HG03066 (cell line): ENCODE data around the gene FMOD.

Source experiments
- ATAC-seq: cut with Tn5 transposase; IDR thresholded peaks from one replicate; pipeline ENCODE4 v1.9.1; 2021; ENCODE audit warnings: low read depth; ENCODE audit not compliant: unreplicated experiment

The FMOD gene

GRCh38 chr1:203351037-203351625 is at the start of gene FMOD:
FMOD (minus strand) TSS chr1:203351122; CDS start chr1:203348270, 2,852 bp downstream.
- no peak for ATAC-seq

- no peak for ATAC-seq
These were observed 45.8 kb upstream of the FMOD start for GRCh38 chr1:203396595-203397194.

GRCh38 chr1:203395751-203396150 is 44.8 kb upstream of the FMOD start:
- ATAC-seq = no peak

- ATAC-seq = no peak
These were observed 39.4 kb upstream of the FMOD start for GRCh38 chr1:203390298-203390697.

- no peak for ATAC-seq
These were observed 37.8 kb upstream of the FMOD start for GRCh38 chr1:203388683-203389082.

GRCh38 chr1:203382026-203382425 is 31.1 kb upstream of the FMOD start:
- ATAC-seq = no peak

GRCh38 chr1:203381151-203381751 is 30.3 kb upstream of the FMOD start:
- ATAC-seq = no peak

GRCh38 chr1:203380420-203381150 is 29.7 kb upstream of the FMOD start:
- ATAC-seq = peak; percentile 52

- ATAC-seq = no peak
These were observed 28.9 kb upstream of the FMOD start for GRCh38 chr1:203379825-203380224.

- ATAC-seq = no peak
These were observed 27.8 kb upstream of the FMOD start for GRCh38 chr1:203378556-203379245.

- no peak for ATAC-seq
These were observed 23.1 kb upstream of the FMOD start for GRCh38 chr1:203373991-203374390.

- ATAC-seq = no peak
These were observed 22.1 kb upstream of the FMOD start for GRCh38 chr1:203373002-203373401.

- ATAC-seq = no peak
These were observed 20.4 kb upstream of the FMOD start for GRCh38 chr1:203371288-203371687.

GRCh38 chr1:203369666-203370065 is 18.7 kb upstream of the FMOD start:
- ATAC-seq = no peak

- no peak for ATAC-seq
These were observed 17.9 kb upstream of the FMOD start for GRCh38 chr1:203368624-203369451.

GRCh38 chr1:203367057-203367456 is 16.1 kb upstream of the FMOD start:
- ATAC-seq = no peak

- no peak for ATAC-seq
These were observed 15.6 kb upstream of the FMOD start for GRCh38 chr1:203366476-203366875.

- ATAC-seq = no peak
These were observed 13.9 kb upstream of the FMOD start for GRCh38 chr1:203364806-203365205.

- no peak for ATAC-seq
These were observed 13.3 kb upstream of the FMOD start for GRCh38 chr1:203364094-203364801.

GRCh38 chr1:203362720-203363025 is 11.8 kb upstream of the FMOD start:
- ATAC-seq = no peak
